HepG2 (cell line): Measurements from ENCODE around the gene NINJ2. TPM values are rescaled to one million over a fixed set of nuclear protein-coding genes. Genes with fewer than 3 reads are reported as not detected.

Source experiments
- AGO1 ChIP-seq: fragments of 200-400 bp; formaldehyde crosslinking; IDR thresholded peaks from 2 replicates; pipeline ENCODE4 v1.6.1; 2017; ENCODE audit warnings: mild to moderate bottlenecking, low read depth, low read length, moderate library complexity; ENCODE audit not compliant: poor library complexity, severe bottlenecking
- ATF5 ChIP-seq: sonication (generic); formaldehyde crosslinking; IDR thresholded peaks from 2 replicates; pipeline ENCODE4 v1.4.0; 2020; ENCODE audit warnings: mild to moderate bottlenecking, low read depth, missing genetic modification reagents
- GATA4 ChIP-seq: sonication (generic); IDR thresholded peaks from 2 replicates; pipeline ENCODE4 v1.6.1; 2016; ENCODE audit warnings: antibody characterized with exemption, low read depth, borderline replicate concordance
- HDAC1 ChIP-seq: sonication (generic); formaldehyde crosslinking; IDR thresholded peaks from 2 replicates; pipeline ENCODE4 v1.5.1; 2020; ENCODE audit warnings: mild to moderate bottlenecking, missing genetic modification reagents
- KAT2B ChIP-seq: fragments of 150-350 bp; IDR thresholded peaks from 2 replicates; pipeline ENCODE4 v1.6.1; 2014; ENCODE audit warnings: low read depth, low read length, borderline replicate concordance
- MEIS2 ChIP-seq: sonication (generic); formaldehyde crosslinking; IDR thresholded peaks from 2 replicates; pipeline ENCODE4 v1.9.0; 2021; ENCODE audit warnings: mild to moderate bottlenecking, missing genetic modification reagents
- RNF2 ChIP-seq: fragments of 450-650 bp; conservative IDR thresholded peaks from 2 replicates; pipeline ENCODE4 v1.6.1; 2016; ENCODE audit warnings: low read depth
- RXRA ChIP-seq: sonication (generic); formaldehyde crosslinking; IDR thresholded peaks from 2 replicates; pipeline ENCODE4 v1.5.1; 2020; ENCODE audit warnings: missing genetic modification reagents
- SRF ChIP-seq: IDR thresholded peaks from 2 replicates; pipeline ENCODE4 v1.6.1; 2011; ENCODE audit warnings: mild to moderate bottlenecking, low read depth, low read length, moderate library complexity
- TBL1XR1 ChIP-seq: fragments of 150-350 bp; IDR thresholded peaks from 2 replicates; pipeline ENCODE4 v1.6.1; 2014; ENCODE audit warnings: borderline replicate concordance, low read length; ENCODE audit not compliant: partially characterized antibody
- TCF7L2 ChIP-seq: IDR thresholded peaks from 2 replicates; pipeline ENCODE4 v1.6.1; 2011; ENCODE audit warnings: mild to moderate bottlenecking, low read depth, low read length, moderate library complexity
- ZBTB33 ChIP-seq: sonication (generic); formaldehyde crosslinking; IDR thresholded peaks from 2 replicates; pipeline ENCODE4 v1.4.0; 2020; ENCODE audit warnings: missing genetic modification reagents
- ZFP36L2 ChIP-seq: sonication (generic); formaldehyde crosslinking; IDR thresholded peaks from 2 replicates; pipeline ENCODE4 v1.4.0; 2020; ENCODE audit warnings: missing genetic modification reagents
- ZFP37 ChIP-seq: sonication (generic); formaldehyde crosslinking; IDR thresholded peaks from 2 replicates; pipeline ENCODE4 v1.4.0; 2020; ENCODE audit warnings: missing genetic modification reagents, borderline replicate concordance
- ZNF7 ChIP-seq: IDR thresholded peaks from 2 replicates; pipeline ENCODE4 v1.6.1; 2016; ENCODE audit warnings: missing biosample characterization, missing genetic modification reagents
- ZSCAN22 ChIP-seq: sonication (generic); formaldehyde crosslinking; IDR thresholded peaks from 2 replicates; pipeline ENCODE4 v1.4.0; 2020; ENCODE audit warnings: mild to moderate bottlenecking, missing genetic modification reagents
- polyA plus RNA-seq, 8 experiments: library from polyadenylated mRNA; depleted of rRNA in 3 of 8; stranded (reverse) in 7 of 8; unstranded in 1 of 8; fragments of >200 nt; fragmentation: Illumina TruSeq in 4 of 8; extraction: Trizol in 4 of 8; gene quantifications; 2 replicates each; pipeline versions ENCODE4 v1.2.1 to v1.2.3, GENCODE V29; 2011 to 2016; ENCODE audit warnings: low read depth in 4 of 8, missing spikeins in 1 of 8, mixed read lengths in 1 of 8; ENCODE audit not compliant: insufficient read depth in 1 of 8
- total RNA-seq, 5 experiments: library from RNA; depleted of rRNA; stranded (reverse); fragments of >200 nt; fragmentation: Illumina TruSeq; extraction: Trizol; gene quantifications; 2 replicates each; pipeline ENCODE4 v1.2.3, GENCODE V29; 2016; ENCODE audit warnings: low read depth in 1 of 5
- TF ChIP-seq, protein P1 (sequence below): sonication (generic); formaldehyde crosslinking; IDR thresholded peaks from 2 replicates; pipeline ENCODE4 v1.4.0; 2020; ENCODE audit warnings: mild to moderate bottlenecking, missing genetic modification reagents
- TF ChIP-seq, protein P2 (sequence below): sonication (generic); formaldehyde crosslinking; IDR thresholded peaks from 2 replicates; pipeline ENCODE4 v1.4.0; 2020; ENCODE audit warnings: missing genetic modification reagents
- TF ChIP-seq, protein P3 (sequence below): sonication (generic); formaldehyde crosslinking; IDR thresholded peaks from 2 replicates; pipeline ENCODE4 v1.8.0; 2022; ENCODE audit warnings: missing genetic modification reagents, mild to moderate bottlenecking, moderate library complexity, borderline replicate concordance

Gene NINJ2
- total and polyA plus RNA-seq, 2 of the 13 experiments (the other 11 are each of a cell fraction or from before 2014, with no cell fraction given): 0.62 to 3.8 TPM

GRCh38 chr12:627863-628741, 35.1 kb downstream of the NINJ2 start (continued):
- no peak for TF ChIP-seq ATF5 (CRISPR knock-in tag)
- peak; percentile 39 for TF ChIP-seq TBL1XR1
- TF ChIP-seq, protein P1, sequence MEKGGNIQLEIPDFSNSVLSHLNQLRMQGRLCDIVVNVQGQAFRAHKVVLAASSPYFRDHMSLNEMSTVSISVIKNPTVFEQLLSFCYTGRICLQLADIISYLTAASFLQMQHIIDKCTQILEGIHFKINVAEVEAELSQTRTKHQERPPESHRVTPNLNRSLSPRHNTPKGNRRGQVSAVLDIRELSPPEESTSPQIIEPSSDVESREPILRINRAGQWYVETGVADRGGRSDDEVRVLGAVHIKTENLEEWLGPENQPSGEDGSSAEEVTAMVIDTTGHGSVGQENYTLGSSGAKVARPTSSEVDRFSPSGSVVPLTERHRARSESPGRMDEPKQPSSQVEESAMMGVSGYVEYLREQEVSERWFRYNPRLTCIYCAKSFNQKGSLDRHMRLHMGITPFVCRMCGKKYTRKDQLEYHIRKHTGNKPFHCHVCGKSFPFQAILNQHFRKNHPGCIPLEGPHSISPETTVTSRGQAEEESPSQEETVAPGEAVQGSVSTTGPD: 0 out of 2 replicates have a peak, but pooled peaks have one; percentile 58
- TF ChIP-seq KAT2B: no peak
- TF ChIP-seq ZFP36L2 (CRISPR knock-in tag): no peak
- no peak for TF ChIP-seq ZNF7 (CRISPR knock-in tag)
- peak; percentile 79 for TF ChIP-seq RXRA
- TF ChIP-seq ZBTB33 (CRISPR knock-in tag): 0 out of 2 replicates have a peak, but pooled peaks have one; percentile 25
- no peak for TF ChIP-seq GATA4
- TF ChIP-seq ZSCAN22 (CRISPR knock-in tag): no peak
- no peak for TF ChIP-seq ZFP37 (CRISPR knock-in tag)
- TF ChIP-seq, protein P2, sequence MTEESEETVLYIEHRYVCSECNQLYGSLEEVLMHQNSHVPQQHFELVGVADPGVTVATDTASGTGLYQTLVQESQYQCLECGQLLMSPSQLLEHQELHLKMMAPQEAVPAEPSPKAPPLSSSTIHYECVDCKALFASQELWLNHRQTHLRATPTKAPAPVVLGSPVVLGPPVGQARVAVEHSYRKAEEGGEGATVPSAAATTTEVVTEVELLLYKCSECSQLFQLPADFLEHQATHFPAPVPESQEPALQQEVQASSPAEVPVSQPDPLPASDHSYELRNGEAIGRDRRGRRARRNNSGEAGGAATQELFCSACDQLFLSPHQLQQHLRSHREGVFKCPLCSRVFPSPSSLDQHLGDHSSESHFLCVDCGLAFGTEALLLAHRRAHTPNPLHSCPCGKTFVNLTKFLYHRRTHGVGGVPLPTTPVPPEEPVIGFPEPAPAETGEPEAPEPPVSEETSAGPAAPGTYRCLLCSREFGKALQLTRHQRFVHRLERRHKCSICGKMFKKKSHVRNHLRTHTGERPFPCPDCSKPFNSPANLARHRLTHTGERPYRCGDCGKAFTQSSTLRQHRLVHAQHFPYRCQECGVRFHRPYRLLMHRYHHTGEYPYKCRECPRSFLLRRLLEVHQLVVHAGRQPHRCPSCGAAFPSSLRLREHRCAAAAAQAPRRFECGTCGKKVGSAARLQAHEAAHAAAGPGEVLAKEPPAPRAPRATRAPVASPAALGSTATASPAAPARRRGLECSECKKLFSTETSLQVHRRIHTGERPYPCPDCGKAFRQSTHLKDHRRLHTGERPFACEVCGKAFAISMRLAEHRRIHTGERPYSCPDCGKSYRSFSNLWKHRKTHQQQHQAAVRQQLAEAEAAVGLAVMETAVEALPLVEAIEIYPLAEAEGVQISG (CRISPR knock-in tag): no peak; the same call in 1 of the 2 replicates
- 0 out of 2 replicates have a peak, but pooled peaks have one; percentile 36 for TF ChIP-seq MEIS2 (CRISPR knock-in tag)
- TF ChIP-seq HDAC1: peak; percentile 64; the same call in 1 of the 2 replicates
- TF ChIP-seq RNF2: no peak
- TF ChIP-seq, protein P3, sequence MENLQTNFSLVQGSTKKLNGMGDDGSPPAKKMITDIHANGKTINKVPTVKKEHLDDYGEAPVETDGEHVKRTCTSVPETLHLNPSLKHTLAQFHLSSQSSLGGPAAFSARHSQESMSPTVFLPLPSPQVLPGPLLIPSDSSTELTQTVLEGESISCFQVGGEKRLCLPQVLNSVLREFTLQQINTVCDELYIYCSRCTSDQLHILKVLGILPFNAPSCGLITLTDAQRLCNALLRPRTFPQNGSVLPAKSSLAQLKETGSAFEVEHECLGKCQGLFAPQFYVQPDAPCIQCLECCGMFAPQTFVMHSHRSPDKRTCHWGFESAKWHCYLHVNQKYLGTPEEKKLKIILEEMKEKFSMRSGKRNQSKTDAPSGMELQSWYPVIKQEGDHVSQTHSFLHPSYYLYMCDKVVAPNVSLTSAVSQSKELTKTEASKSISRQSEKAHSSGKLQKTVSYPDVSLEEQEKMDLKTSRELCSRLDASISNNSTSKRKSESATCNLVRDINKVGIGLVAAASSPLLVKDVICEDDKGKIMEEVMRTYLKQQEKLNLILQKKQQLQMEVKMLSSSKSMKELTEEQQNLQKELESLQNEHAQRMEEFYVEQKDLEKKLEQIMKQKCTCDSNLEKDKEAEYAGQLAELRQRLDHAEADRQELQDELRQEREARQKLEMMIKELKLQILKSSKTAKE: peak; percentile 83
- no peak for TF ChIP-seq TCF7L2
- TF ChIP-seq AGO1: no peak
- no peak for TF ChIP-seq SRF
